GM12892 (cell line): ENCODE results near the gene RNF13.
"Not testable (repeated sequence)": the region's sequence is repeated elsewhere in the genome, so short reads cannot be mapped to it uniquely, and the experiment has no call there.

Experiments
- DNase-seq: peaks from one replicate; pipeline ENCODE4 v3.0.0; 2011; ENCODE audit not compliant: insufficient read length
- FAIRE-seq: peaks from 2 replicates; lab custom pipeline; 2011; peaks lifted over from hg19 to GRCh38; lab: Jason Lieb, UNC
- POLR2A ChIP-seq: IDR thresholded peaks from 2 replicates; pipeline ENCODE4 v1.6.1; 2011; ENCODE audit warnings: low read depth, low read length, control low read depth
- POLR2AphosphoS5 ChIP-seq: IDR thresholded peaks from 2 replicates; pipeline ENCODE4 v1.6.1; 2011; ENCODE audit warnings: low read depth, low read length, control low read depth
- TAF1 ChIP-seq: IDR thresholded peaks from 2 replicates; pipeline ENCODE4 v1.6.1; 2011; ENCODE audit warnings: low read depth, mild to moderate bottlenecking, control low read depth, low read length, borderline replicate concordance

RNF13 gene

GRCh38 chr3:149820183-149820582 is 7.2 kb downstream of the RNF13 start:
- DNase-seq (no peak), FAIRE-seq (no peak)
- no peak for TF ChIP-seq TAF1
- no peak for TF ChIP-seq POLR2AphosphoS5
- TF ChIP-seq POLR2A = no peak

GRCh38 chr3:149826636-149827035 is 13.6 kb downstream of the RNF13 start:
- DNase-seq = no peak
- TF ChIP-seq POLR2A (no peak), POLR2AphosphoS5 (no peak), TAF1 (no peak)
- FAIRE-seq = no peak

GRCh38 chr3:149828390-149828789 is 15.4 kb downstream of the RNF13 start:
- TF ChIP-seq POLR2AphosphoS5 (no peak), POLR2A (no peak), TAF1 (no peak)
- FAIRE-seq = no peak
- no peak for DNase-seq

- peak; percentile 65 for FAIRE-seq
- not testable (repeated sequence) for DNase-seq
Observed at GRCh38 chr3:149829631-149830030, 16.6 kb downstream of the RNF13 start.

- DNase-seq (no peak), FAIRE-seq (no peak)
- no peak for TF ChIP-seq TAF1
- TF ChIP-seq POLR2A = no peak
- no peak for TF ChIP-seq POLR2AphosphoS5
Observed at GRCh38 chr3:149830902-149831301, 17.9 kb downstream of the RNF13 start.

- FAIRE-seq (no peak), DNase-seq (no peak)
- TF ChIP-seq POLR2AphosphoS5 = no peak
- TF ChIP-seq TAF1 = no peak
- TF ChIP-seq POLR2A = no peak
Observed at GRCh38 chr3:149831321-149831720, 18.3 kb downstream of the RNF13 start.

- FAIRE-seq = no peak
- TF ChIP-seq POLR2A (no peak), POLR2AphosphoS5 (no peak), TAF1 (no peak)
- DNase-seq = no peak
Observed at GRCh38 chr3:149832086-149832485, 19.1 kb downstream of the RNF13 start.

GRCh38 chr3:149833241-149833640 is 20.2 kb downstream of the RNF13 start:
- TF ChIP-seq POLR2AphosphoS5 (no peak), TAF1 (no peak), POLR2A (no peak)
- no peak for FAIRE-seq
- DNase-seq = no peak

GRCh38 chr3:149838491-149838890 is 25.5 kb downstream of the RNF13 start:
- FAIRE-seq = peak; percentile 57
- not testable (repeated sequence) for DNase-seq

- DNase-seq, FAIRE-seq: not testable (repeated sequence)
Observed at GRCh38 chr3:149839469-149839868, 26.5 kb downstream of the RNF13 start.

GRCh38 chr3:149839896-149840295 is 26.9 kb downstream of the RNF13 start:
- TF ChIP-seq POLR2A (no peak), POLR2AphosphoS5 (no peak), TAF1 (no peak)
- FAIRE-seq (no peak), DNase-seq (no peak)

- no peak for FAIRE-seq
- DNase-seq = no peak
- TF ChIP-seq POLR2A = no peak
- TF ChIP-seq TAF1 = no peak
Observed at GRCh38 chr3:149843502-149843901, 30.5 kb downstream of the RNF13 start.

GRCh38 chr3:149844091-149844490 is 31.1 kb downstream of the RNF13 start:
- FAIRE-seq (no peak), DNase-seq (no peak)
- TF ChIP-seq TAF1 (no peak), POLR2AphosphoS5 (no peak), POLR2A (no peak)
